ENCODE data around the gene IPMK.

The IPMK gene

DNA sequence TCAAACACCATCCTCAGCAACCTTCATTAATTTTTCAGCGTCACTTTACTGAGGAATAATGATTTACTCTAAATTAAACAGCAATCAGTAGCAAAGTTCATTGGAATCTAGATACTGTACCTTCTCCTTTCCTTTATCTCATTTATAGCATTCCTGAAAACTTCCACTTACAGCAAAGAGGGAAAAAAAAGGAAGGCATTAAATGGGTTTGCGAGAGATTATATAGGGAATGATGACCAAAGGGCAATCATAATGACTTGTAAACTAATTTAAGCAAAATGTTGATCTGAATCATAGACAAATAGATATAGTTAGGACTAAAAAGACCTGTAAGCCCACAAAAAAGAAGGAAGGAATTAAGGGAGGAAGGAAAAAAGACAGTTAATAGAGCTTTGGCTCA is 42.0 kb downstream of the IPMK start:
- TF ChIP-seq, protein P1, sequence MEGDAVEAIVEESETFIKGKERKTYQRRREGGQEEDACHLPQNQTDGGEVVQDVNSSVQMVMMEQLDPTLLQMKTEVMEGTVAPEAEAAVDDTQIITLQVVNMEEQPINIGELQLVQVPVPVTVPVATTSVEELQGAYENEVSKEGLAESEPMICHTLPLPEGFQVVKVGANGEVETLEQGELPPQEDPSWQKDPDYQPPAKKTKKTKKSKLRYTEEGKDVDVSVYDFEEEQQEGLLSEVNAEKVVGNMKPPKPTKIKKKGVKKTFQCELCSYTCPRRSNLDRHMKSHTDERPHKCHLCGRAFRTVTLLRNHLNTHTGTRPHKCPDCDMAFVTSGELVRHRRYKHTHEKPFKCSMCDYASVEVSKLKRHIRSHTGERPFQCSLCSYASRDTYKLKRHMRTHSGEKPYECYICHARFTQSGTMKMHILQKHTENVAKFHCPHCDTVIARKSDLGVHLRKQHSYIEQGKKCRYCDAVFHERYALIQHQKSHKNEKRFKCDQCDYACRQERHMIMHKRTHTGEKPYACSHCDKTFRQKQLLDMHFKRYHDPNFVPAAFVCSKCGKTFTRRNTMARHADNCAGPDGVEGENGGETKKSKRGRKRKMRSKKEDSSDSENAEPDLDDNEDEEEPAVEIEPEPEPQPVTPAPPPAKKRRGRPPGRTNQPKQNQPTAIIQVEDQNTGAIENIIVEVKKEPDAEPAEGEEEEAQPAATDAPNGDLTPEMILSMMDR (IDR thresholded peaks at IDR 0.05): no peak
- H3K27ac ChIP-seq: no peak overlapping the region

DNA sequence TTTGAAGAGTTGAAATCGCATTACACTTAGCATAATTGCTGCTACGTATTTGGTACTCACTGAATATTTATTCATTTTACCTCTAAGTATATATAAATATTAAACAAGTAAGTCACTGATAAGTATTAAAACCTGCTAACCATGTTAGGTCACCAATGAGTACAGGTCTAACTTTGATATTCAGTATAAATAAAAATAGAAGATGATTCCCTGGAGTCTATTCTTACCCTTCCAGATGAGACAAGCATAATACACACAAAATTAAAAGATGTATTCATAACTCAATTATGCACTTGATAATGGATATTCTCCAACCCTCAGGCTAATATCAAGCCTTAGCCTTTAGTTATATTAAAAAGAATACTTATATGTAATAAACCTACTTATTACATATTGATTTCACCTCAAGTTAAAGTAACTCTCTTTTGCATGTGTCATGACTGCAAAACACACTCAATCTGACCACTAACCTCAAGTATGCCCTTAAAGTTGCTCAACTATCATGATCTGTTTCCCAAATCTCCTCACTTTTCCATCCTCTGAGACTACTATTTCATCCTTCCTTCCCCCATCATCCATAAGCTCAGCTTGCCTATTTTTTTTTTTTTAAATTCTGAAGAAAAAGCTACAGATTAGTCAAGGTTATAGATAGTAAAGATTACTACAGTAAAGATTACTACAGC is 46.8 kb downstream of the IPMK start:
- H3K9me3 ChIP-seq (ENCODE audit: control insufficient read depth, low read length): no peaks in the 10 kb centered on the region
- H3K36me3 ChIP-seq (ENCODE audit: control insufficient read depth, insufficient read depth, low read length): no peaks in the 10 kb centered on the region
- H2AFZ ChIP-seq: no peak overlapping the region
- H3K4me1 ChIP-seq: peaks cover 21% of the 10 kb centered on the region
- peaks cover 9% of the 10 kb centered on the region for H3K79me2 ChIP-seq
- H3K4me2 ChIP-seq (ENCODE audit: low read length): no peak overlapping the region
- H3K27me3 ChIP-seq (ENCODE audit: control insufficient read depth, insufficient read depth, low read length): no peaks in the 10 kb centered on the region
- TF ChIP-seq, protein P1 (IDR thresholded peaks at IDR 0.05): no peak
- H3K4me3 ChIP-seq (ENCODE audit: low read depth, low read length): no peak overlapping the region
- no peak overlapping the region for H3K9ac ChIP-seq
- H3K27ac ChIP-seq: no peak overlapping the region

More for the DNA sequence above, 42.0 kb downstream of the IPMK start:
- Histone ChIP-seq H3K9me3 (ENCODE audit: control insufficient read depth, low read length) (no peaks in the 10 kb centered on the region), H3K9ac (no peak overlapping the region), H3K27me3 (ENCODE audit: control insufficient read depth, insufficient read depth, low read length) (no peaks in the 10 kb centered on the region), H3K4me1 (peaks cover 12% of the 10 kb centered on the region), H3K36me3 (ENCODE audit: control insufficient read depth, insufficient read depth, low read length) (no peaks in the 10 kb centered on the region), H2AFZ (no peak overlapping the region), H3K79me2 (peaks cover 21% of the 10 kb centered on the region), H3K4me3 (ENCODE audit: low read depth, low read length) (no peak overlapping the region), H3K4me2 (ENCODE audit: low read length) (no peak overlapping the region)

DNA sequence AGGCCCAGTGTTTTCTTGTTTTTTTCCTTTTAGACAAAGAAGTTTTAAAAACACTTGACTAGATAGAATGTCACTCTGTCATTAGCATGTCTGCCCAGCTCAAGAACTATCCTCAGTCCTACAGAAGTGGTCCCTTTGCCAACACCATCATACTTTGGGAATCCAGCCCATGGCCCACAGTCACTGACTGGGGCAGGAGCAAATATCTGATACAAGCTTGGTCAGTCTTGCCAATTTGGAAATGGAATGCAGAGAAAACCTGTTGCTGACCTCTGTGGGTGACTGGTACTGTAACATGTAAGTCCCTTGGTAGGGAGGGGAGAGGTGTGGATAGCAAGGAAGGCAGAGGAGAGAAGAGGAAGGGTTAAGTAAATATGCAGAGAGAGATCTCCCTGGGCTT is 47.8 kb downstream of the IPMK start:
- no peaks in the 10 kb centered on the region for H3K9me3 ChIP-seq (ENCODE audit: control insufficient read depth, low read length)
- no peak overlapping the region for H3K4me2 ChIP-seq (ENCODE audit: low read length)
- H3K4me3 ChIP-seq (ENCODE audit: low read depth, low read length): no peak overlapping the region
- peaks cover 21% of the 10 kb centered on the region for H3K4me1 ChIP-seq
- no peaks in the 10 kb centered on the region for H3K36me3 ChIP-seq (ENCODE audit: control insufficient read depth, insufficient read depth, low read length)
- no peaks in the 10 kb centered on the region for H3K27me3 ChIP-seq (ENCODE audit: control insufficient read depth, insufficient read depth, low read length)
- H3K9ac ChIP-seq: no peak overlapping the region
- H2AFZ ChIP-seq: no peak overlapping the region
- peaks cover 17% of the 10 kb centered on the region for H3K79me2 ChIP-seq
- H3K27ac ChIP-seq: peak overlapping the region; percentile 33
- TF ChIP-seq, protein P1 (IDR thresholded peaks at IDR 0.05): no peak

DNA sequence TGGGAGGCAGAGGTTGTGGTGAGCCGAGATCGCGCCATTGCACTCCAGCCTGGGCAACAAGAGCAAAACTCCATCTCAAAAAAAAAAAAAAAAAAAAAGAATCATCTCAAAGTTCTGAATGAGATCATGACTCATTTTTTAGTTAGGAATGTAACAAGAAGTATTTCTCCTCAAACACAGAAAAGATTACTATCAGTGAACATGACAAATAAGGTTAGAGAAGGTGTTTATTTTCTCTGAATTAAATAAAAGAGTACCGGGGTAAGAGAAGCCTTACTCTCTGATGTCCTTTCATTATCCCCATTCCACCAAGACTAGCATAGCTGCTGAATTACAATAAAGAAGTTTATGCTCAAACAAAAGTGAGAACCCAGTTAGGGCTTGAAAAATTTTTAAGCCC is 50.1 kb downstream of the IPMK start:
- TF ChIP-seq, protein P1 (IDR thresholded peaks at IDR 0.05): no peak
- H3K4me1 ChIP-seq: peaks cover 21% of the 10 kb centered on the region
- H3K27ac ChIP-seq: peak overlapping the region; percentile 57
- H3K36me3 ChIP-seq (ENCODE audit: control insufficient read depth, insufficient read depth, low read length): no peaks in the 10 kb centered on the region
- no peak overlapping the region for H2AFZ ChIP-seq
- H3K9me3 ChIP-seq (ENCODE audit: control insufficient read depth, low read length): no peaks in the 10 kb centered on the region
- no peak overlapping the region for H3K4me3 ChIP-seq (ENCODE audit: low read depth, low read length)
- H3K4me2 ChIP-seq (ENCODE audit: low read length): no peak overlapping the region
- no peaks in the 10 kb centered on the region for H3K27me3 ChIP-seq (ENCODE audit: control insufficient read depth, insufficient read depth, low read length)
- H3K9ac ChIP-seq: no peak overlapping the region
- peaks cover 13% of the 10 kb centered on the region for H3K79me2 ChIP-seq

DNA sequence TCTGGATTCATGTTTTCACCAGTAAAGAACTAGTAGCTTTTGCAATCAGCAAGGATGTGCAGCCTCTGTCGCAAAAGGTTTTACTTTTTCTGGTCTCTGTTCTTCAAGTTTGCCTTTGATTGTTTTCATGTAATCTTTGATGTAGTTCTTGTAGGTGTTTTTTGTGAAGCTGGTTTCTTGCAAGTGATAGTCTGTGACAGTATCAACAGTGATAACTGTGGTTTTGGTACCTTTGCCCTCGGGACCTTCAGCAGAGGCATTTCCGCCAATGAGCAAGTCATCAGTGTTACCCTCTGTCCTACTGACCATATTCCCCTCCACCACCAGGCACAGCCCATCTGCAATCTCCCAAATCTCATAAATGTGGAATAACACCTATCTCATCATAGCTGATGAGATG is 55.1 kb downstream of the IPMK start:
- no peaks in the 10 kb centered on the region for H3K9me3 ChIP-seq (ENCODE audit: control insufficient read depth, low read length)
- TF ChIP-seq, protein P1 (IDR thresholded peaks at IDR 0.05): no peak
- no peaks in the 10 kb centered on the region for H3K27me3 ChIP-seq (ENCODE audit: control insufficient read depth, insufficient read depth, low read length)
- no peak overlapping the region for H3K27ac ChIP-seq
- peaks cover 10% of the 10 kb centered on the region for H3K4me1 ChIP-seq
- no peak overlapping the region for H3K4me2 ChIP-seq (ENCODE audit: low read length)
- H3K79me2 ChIP-seq: peaks cover 40% of the 10 kb centered on the region
- no peak overlapping the region for H3K9ac ChIP-seq
- no peak overlapping the region for H3K4me3 ChIP-seq (ENCODE audit: low read depth, low read length)
- no peak overlapping the region for H2AFZ ChIP-seq
- no peaks in the 10 kb centered on the region for H3K36me3 ChIP-seq (ENCODE audit: control insufficient read depth, insufficient read depth, low read length)

All from parathyroid adenoma (tissue), 2 donors.